ENCODE measurements around the gene FGD2.

- TF ChIP-seq CTCF (IDR thresholded peaks at IDR 0.05): no peak
- TF ChIP-seq POLR2A (IDR thresholded peaks at IDR 0.05): no peak
These were observed 1.4 kb downstream of the FGD2 start for GRCh38 chr6:37006793-37007339.
